HG02571 (cell line): Measurements from ENCODE around the gene LHB.

ENCODE experiments used
- ATAC-seq: cut with Tn5 transposase; IDR thresholded peaks from one replicate; pipeline ENCODE4 v1.9.1; 2021; ENCODE audit warnings: mild to moderate bottlenecking, moderate library complexity; ENCODE audit not compliant: unreplicated experiment

Gene LHB

DNA sequence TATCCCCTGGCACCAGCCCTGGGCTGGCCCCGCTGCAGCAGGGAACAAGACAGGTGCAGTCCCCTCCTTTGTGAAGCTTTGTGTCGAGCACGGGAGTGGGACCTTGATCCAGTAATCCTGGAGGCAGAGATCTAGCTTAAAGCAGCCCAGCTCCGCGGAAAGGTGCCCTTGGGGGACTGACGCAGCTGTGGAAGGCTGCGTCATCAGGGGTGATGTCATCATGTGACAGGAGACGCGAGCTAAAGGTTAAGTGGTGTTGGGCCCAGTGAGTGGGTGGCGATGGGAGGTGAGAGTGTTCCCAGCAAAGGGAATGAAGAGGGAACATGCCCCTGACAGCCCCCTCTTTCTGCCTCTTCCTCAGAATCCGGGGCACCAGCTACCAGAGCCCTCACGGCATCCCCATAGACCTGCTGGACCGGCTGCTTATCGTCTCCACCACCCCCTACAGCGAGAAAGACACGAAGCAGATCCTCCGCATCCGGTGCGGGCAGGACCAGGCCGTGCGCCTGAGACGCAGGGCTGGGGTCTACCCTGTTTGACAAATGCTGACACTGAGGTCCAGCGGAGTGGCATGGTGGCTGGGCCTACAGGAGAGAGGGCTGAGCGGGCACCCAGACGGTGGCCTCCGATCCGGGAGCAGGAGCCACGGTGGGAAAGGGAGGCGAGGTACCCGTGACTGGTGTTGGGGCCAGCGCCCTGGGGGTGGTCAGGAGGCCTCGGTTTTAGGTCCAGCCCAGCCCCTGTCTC lies 2.6 kb downstream of the LHB start:
- no peak for ATAC-seq

DNA sequence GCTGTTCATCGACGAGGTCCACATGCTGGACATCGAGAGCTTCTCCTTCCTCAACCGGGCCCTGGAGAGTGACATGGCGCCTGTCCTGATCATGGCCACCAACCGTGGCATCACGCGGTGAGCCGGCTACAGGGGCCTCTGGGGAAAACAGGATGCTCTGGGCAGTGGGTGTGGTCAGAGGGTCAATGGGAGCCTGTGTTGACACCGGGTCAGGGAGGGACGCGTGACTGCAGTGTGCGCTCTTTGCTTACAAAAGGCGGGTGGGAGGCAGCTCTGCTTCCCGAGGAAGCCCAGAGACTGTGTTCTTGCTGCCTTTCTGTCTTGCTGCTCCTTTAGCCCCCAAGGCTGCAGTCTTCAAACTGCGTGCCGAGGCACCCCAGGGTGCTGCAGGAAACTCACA lies 5.7 kb downstream of the LHB start:
- ATAC-seq = no peak

DNA sequence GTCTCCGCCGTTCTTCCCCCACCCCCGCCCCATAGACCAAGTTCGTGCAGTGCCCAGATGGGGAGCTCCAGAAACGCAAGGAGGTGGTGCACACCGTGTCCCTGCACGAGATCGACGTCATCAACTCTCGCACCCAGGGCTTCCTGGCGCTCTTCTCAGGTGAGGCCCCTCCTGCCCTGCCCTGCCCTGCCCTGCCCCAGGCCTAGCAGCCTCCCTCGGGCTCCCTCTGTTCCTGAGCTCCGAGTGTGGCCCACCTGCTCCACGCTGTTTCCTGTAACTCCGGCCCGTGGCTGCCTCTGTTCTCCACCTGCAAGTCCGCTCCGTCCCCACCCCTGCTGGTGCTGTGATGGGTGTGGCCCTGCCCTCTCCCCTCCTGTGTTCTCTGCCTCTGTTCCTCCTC lies 6.4 kb downstream of the LHB start:
- ATAC-seq = no peak

- ATAC-seq = no peak
These were observed 7.1 kb downstream of the LHB start for GRCh38 chr19:49009828-49010227.

- ATAC-seq = no peak
These were observed 10.0 kb downstream of the LHB start for GRCh38 chr19:49006905-49007304.

DNA sequence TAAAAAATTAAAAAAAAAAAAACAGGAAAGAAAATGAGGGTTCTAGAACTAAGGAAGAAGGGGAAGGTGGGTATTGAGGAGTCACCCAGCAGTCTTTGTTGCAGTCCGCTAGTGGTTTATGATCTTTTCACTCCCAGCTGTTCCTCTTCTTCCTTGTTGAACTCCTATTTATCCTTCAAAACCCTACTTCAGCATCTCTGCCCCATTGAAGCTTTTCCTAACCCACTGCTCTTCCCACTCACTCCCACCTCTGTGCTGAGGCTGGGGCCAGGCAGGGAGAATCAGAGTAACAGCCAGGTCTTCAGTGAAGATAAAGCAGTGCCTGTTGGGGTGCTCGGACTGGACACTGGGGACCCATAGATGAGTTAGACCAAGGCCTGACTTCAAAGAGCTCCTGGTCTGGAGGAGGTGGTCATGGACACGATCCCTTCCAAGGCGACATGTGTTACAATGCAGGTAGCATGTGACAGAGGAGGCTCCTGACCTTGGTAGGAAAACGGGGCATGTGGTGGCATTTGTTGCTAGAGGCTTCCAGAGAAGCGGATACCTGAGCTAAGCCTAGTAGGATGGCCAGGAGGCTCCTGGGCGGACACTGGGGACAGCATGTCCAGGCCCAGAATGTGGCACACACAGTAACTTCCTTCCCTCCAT lies 11.8 kb downstream of the LHB start:
- no peak for ATAC-seq

DNA sequence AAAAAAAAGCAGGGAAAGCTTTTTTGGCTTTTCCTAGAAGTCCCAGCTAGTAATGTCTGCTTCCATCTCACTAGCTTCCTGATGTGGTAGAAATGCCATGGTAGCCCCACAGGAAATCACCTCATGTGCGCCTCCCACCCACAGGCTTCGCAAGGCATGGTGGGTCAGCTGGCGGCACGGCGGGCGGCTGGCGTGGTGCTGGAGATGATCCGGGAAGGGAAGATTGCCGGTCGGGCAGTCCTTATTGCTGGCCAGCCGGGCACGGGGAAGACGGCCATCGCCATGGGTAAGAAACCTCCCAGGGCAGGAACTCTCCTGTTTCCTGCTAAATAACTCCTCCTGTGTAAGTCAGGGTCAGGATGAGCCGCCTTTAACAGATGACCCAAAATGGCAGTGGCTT lies 12.8 kb downstream of the LHB start:
- no peak for ATAC-seq

- ATAC-seq = no peak
These were observed 17.2 kb downstream of the LHB start for GRCh38 chr19:48999481-49000325.

- ATAC-seq = no peak
These were observed 18.9 kb downstream of the LHB start for GRCh38 chr19:48997972-48998371.

DNA sequence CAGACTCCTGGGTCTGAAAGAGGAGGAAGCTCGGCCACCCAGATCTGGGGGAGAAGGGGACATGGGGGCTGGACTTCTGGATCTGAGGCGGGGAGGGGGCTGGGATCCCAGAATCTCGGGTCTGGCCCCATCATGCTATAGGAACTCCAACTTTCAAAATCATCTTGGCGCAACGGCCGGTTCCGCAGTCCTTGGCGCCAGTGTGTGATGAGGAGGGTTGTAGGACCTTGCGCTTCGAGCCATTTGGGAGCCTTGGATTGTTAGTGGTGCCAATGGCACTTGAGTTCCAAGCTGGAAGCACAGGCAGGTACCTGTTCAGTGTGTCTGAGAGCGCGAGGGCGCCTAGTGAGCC lies 22.9 kb downstream of the LHB start:
- no peak for ATAC-seq

DNA sequence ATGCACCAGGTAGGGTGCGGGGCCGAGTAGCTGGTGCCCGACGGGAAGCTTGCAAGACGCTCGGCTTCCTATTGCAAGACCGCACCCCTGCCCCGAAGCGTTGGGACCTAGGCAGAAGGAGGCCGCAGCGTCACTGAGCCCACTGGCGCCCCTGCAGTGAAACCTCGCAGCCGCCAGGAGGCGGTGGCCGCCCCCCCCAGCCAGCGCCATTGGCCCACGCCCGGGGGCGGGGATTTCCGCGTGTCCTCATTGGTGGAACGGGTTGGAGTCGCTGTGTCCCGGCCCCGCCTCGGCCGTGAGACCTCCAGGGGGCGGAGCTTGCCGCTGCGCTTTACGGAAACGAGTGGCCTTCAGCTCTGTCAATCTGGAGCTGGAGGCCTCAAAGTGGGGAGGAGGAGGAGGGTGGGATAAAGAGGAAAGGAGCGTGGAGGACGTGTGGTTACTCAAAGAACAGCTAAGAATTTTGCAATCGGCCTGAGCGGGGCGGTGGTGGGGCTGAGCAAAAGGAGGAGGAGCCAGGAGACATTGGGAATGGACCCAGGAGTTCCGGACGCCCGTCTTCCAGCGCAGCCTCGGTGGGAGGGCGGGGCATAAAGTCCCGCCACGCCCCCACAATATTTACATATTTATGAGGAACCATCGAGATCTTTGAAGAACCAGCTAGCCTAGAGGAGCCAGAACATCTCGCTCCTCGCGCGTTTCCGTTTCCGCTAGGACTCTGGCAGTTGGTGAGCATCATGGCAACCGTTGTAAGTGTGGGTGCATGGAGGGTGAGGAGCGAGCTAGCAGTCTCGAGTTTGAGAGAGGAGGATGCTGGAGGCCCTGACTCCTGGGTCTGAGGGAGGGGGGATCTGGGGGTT lies 23.5 kb downstream of the LHB start, which contains the start of the genes GYS1 and RUVBL2:
GYS1 (minus strand) TSS at position 135 of the 860 bp plus-strand sequence. CDS start 197 bp downstream, outside the sequence.
RUVBL2 (plus strand) TSS at position 713 of the 860 bp plus-strand sequence; CDS start at position 738, 25 bp downstream.
- peak; percentile 79 for ATAC-seq

GRCh38 chr19:48992581-48993174 lies 24.2 kb downstream of the LHB start:
- no peak for ATAC-seq

- ATAC-seq = no peak
These were observed 24.9 kb downstream of the LHB start for GRCh38 chr19:48991873-48992580.

GRCh38 chr19:48991011-48991609 lies 25.8 kb downstream of the LHB start:
- no peak for ATAC-seq

GRCh38 chr19:48990400-48990799 lies 26.5 kb downstream of the LHB start:
- ATAC-seq = no peak

DNA sequence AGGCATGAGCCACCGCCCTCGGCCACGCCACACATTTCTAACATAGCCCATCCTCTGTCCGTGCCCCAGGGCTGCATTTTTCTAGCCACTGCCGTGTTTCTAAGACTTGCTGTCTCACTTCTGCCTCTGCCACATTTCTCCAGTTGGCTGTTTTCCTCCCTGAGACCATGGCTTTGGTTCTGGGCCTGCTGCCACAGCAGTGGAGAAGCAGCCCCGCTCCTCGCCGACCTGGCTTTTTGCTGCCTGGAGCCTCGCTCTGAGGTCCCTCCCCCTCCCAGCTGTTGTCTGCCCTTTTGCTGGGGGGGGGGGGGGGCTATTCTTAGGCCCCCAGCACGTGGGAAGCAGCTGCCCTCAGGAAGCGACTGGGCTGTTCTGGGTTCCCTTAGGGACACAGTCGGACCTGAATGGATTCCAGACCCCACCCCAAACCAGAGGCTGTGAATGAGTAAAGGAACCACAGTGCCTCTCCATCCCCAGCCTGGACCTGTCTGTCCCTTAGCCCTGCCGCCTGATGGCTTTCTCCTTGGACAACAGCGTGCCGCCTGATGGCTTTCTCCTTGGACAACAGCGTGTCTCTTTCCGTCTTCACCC lies 27.1 kb downstream of the LHB start:
- ATAC-seq = no peak

GRCh38 chr19:48988860-48989259 lies 28.0 kb downstream of the LHB start:
- ATAC-seq = no peak

GRCh38 chr19:48988286-48988685 lies 28.6 kb downstream of the LHB start:
- no peak for ATAC-seq

GRCh38 chr19:48987323-48987722 lies 29.6 kb downstream of the LHB start:
- ATAC-seq = no peak
